ENCODE measurements around the gene TBC1D10B. TPM values are rescaled to one million over a fixed set of nuclear protein-coding genes. Genes with fewer than 3 reads are reported as not detected.
A peak's percentile ranks its signal among the peaks of the same experiment; 100 is the strongest.

TBC1D10B gene
- total and polyA plus RNA-seq, 2 donors (not counting 1 experiment from before 2014, with no cell fraction given): 23.5 to 58.0 TPM

GRCh38 chr16:30395155-30395991 is 25.1 kb upstream of the TBC1D10B start, which contains the start of gene ZNF48:
ZNF48 (plus strand) TSS chr16:30395420; CDS start chr16:30395795, 375 bp downstream.
- H3K4me1 Mint-ChIP-seq: peaks cover 23% of the 10 kb centered on the region
- H3K9me3 ChIP-seq (ENCODE audit: control extremely low read depth in 1 of 3, control insufficient read depth in 2 of 3, insufficient read depth in 1 of 3, low read length in 2 of 3): no peaks in the 10 kb centered on the region
- CTCF ChIA-PET: interaction anchor here (0.5 to 5.0 kb wide), 13 partner anchors 10 to 434 kb away, joined by 3 to 65 read pairs (median 5); partner anchors contain the start of genes DCTPP1, SEPTIN1, TBC1D10B and TMEM219
- H3K27me3 Mint-ChIP-seq: no peaks in the 10 kb centered on the region
- no peaks in the 10 kb centered on the region for H3K27me3 ChIP-seq (replicated peaks in 1 of 4; ENCODE audit: control extremely low read depth in 1 of 4, control insufficient read depth in 3 of 4, insufficient read depth in 4 of 4, low read length in 3 of 4)
- peak within 1 kb of the TSS; percentile 71 for H3K9ac ChIP-seq (ENCODE audit: low read length)
- peak within 1 kb of the TSS; percentile 95 for H2AFZ ChIP-seq (ENCODE audit: insufficient read depth, low read depth, low read length, poor library complexity, severe bottlenecking)
- WGBS (ENCODE audit: insufficient coverage): under 1% methylated on average over 99 of the region's 103 CpGs
- intact Hi-C loops (cut with micrococcal nuclease): loop anchor here (1.0 to 10.0 kb wide), 7 partner anchors 13 to 531 kb away; partner anchors contain the start of genes CD2BP2, CDIPT, SEPTIN1 and TBC1D10B
- peak within 1 kb of the TSS; percentile 32 to 75 (median 66) for H3K4me3 ChIP-seq (ENCODE audit: control extremely low read depth in 1 of 5, extremely low read depth in 1 of 5, insufficient read depth in 1 of 5, low read depth in 2 of 5, low read length in 4 of 5)
- peak within 1 kb of the TSS; percentile 92 for H3K4me3 Mint-ChIP-seq
- H3K27ac ChIP-seq (ENCODE audit: low read length in 2 of 2): peak within 1 kb of the TSS in 1 of 2 donors; percentile 64
- H3K36me3 ChIP-seq (replicated peaks in 1 of 2; ENCODE audit: control extremely low read depth in 1 of 2, control insufficient read depth in 1 of 2, extremely low read depth in 1 of 2, insufficient read depth in 2 of 2, low read length in 1 of 2): peaks cover 0 to 16% of the 10 kb centered on the region in 2 experiments
- TF ChIP-seq CTCF (IDR thresholded peaks at IDR 0.05) (peak; percentile 26), EZH2 (IDR thresholded peaks at IDR 0.05; ENCODE audit: borderline replicate concordance, insufficient read depth, low read depth, low read length, poor library complexity, severe bottlenecking) (no peak)
- H3K4me2 ChIP-seq (replicated peaks; ENCODE audit: low read depth, low read length, poor library complexity, severe bottlenecking): peak within 1 kb of the TSS; percentile 87
- ATAC-seq (ENCODE audit: low read depth): peak; percentile 95
- H4K20me1 ChIP-seq (ENCODE audit: control insufficient read depth, insufficient read depth, low read length, poor library complexity, severe bottlenecking): peaks cover 25% of the 10 kb centered on the region
- peak; percentile 87 for DNase-seq
- no peaks in the 10 kb centered on the region for H3K9me3 Mint-ChIP-seq (ENCODE audit: insufficient read depth)
- peaks cover 26% of the 10 kb centered on the region for H3K79me2 ChIP-seq (ENCODE audit: control insufficient read depth, insufficient read depth, low read length)
- POLR2A ChIA-PET: interaction anchor here (0.5 to 4.7 kb wide), 15 partner anchors 12 to 497 kb away, joined by 3 to 51 read pairs (median 4); partner anchors contain the start of genes CD2BP2, SEPTIN1, TBC1D10B and ZNF771
- H3K27ac Mint-ChIP-seq: peak within 1 kb of the TSS; percentile 91
- peaks cover 13 to 31% of the 10 kb centered on the region in 2 donors for H3K4me1 ChIP-seq (ENCODE audit: control insufficient read depth in 2 of 2, insufficient read depth in 2 of 2, low read length in 2 of 2)
